HG03045 (cell line): ENCODE data around the gene SUMF2.
A peak's percentile ranks its signal among the peaks of the same experiment; 100 is the strongest.
"Not testable (repeated sequence)": the region's sequence is repeated elsewhere in the genome, so short reads cannot be mapped to it uniquely, and the experiment has no call there.

ENCODE experiments used
- ATAC-seq: cut with Tn5 transposase; IDR thresholded peaks from one replicate; pipeline ENCODE4 v1.9.1; 2021; ENCODE audit warnings: mild to moderate bottlenecking, moderate library complexity; ENCODE audit not compliant: unreplicated experiment

Gene SUMF2

GRCh38 chr7:56062382-56062781, 1.7 kb upstream of the SUMF2 start:
- ATAC-seq: no peak

- no peak for ATAC-seq
These were observed 595 bp upstream of the SUMF2 start for GRCh38 chr7:56063500-56063881.

GRCh38 chr7:56066376-56066775, 2.3 kb downstream of the SUMF2 start:
- not testable (repeated sequence) for ATAC-seq

- ATAC-seq: peak; percentile 78
These were observed 10.3 kb downstream of the SUMF2 start for GRCh38 chr7:56074371-56074791.

GRCh38 chr7:56077681-56078080, 13.6 kb downstream of the SUMF2 start:
- no peak for ATAC-seq

GRCh38 chr7:56078196-56078595, 14.1 kb downstream of the SUMF2 start:
- no peak for ATAC-seq

- no peak for ATAC-seq
These were observed 15.5 kb downstream of the SUMF2 start for GRCh38 chr7:56079450-56080185.

GRCh38 chr7:56080726-56081435, 16.8 kb downstream of the SUMF2 start:
- ATAC-seq: not testable (repeated sequence)

- no peak for ATAC-seq
These were observed 17.7 kb downstream of the SUMF2 start for GRCh38 chr7:56081626-56082340.

- no peak for ATAC-seq
These were observed 19.2 kb downstream of the SUMF2 start for GRCh38 chr7:56083150-56083785.

- no peak for ATAC-seq
These were observed 22.7 kb downstream of the SUMF2 start for GRCh38 chr7:56086761-56087160.

- no peak for ATAC-seq
These were observed 23.4 kb downstream of the SUMF2 start for GRCh38 chr7:56087445-56087844.

GRCh38 chr7:56091591-56091990, 27.5 kb downstream of the SUMF2 start:
- no peak for ATAC-seq

- not testable (repeated sequence) for ATAC-seq
These were observed 28.3 kb downstream of the SUMF2 start for GRCh38 chr7:56092388-56092787.

GRCh38 chr7:56092789-56093531, 28.9 kb downstream of the SUMF2 start, which contains the start of gene PHKG1:
TSS of gene PHKG1 (minus strand) at chr7:56092952. CDS start at chr7:56088941, 4,011 bp downstream.
- no peak for ATAC-seq

GRCh38 chr7:56097700-56098099, 33.6 kb downstream of the SUMF2 start:
- no peak for ATAC-seq

GRCh38 chr7:56098187-56099008, 34.3 kb downstream of the SUMF2 start:
- not testable (repeated sequence) for ATAC-seq

GRCh38 chr7:56099653-56100052, 35.6 kb downstream of the SUMF2 start:
- no peak for ATAC-seq

- ATAC-seq: not testable (repeated sequence)
These were observed 40.1 kb downstream of the SUMF2 start for GRCh38 chr7:56104138-56104537.

GRCh38 chr7:56105508-56105907, 41.4 kb downstream of the SUMF2 start:
- ATAC-seq: no peak
